GM18526 (cell line): ENCODE measurements around the gene KNSTRN.
A peak's percentile ranks its signal among the peaks of the same experiment; 100 is the strongest.

ENCODE experiments used
- POLR2A ChIP-seq: IDR thresholded peaks from 3 replicates; pipeline ENCODE4 v1.6.1; 2011; ENCODE audit not compliant: insufficient read length; ENCODE audit errors: extremely low read depth

Gene KNSTRN

GRCh38 chr15:40420071-40420713 lies 37.7 kb downstream of the KNSTRN start:
- no peak for TF ChIP-seq POLR2A

DNA sequence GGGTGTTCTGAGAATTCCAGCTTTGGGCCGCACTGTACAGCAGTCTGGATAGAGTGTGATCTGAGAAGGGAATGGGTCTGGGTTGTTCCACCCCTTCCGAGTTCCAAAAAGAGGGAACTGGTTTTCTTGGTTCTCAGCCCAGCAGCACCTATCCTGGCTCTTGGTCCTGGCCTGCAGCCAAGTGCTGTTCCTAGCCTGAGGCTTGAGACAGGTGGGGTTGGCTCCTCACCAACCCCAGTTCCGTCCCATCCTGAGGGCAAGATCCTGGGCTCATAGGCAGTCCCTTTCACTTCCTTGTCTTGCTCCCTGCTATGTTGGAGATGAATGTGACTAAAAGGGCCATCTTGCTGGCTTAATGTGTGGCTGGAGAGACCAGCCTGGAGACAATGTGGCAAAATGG lies 38.3 kb downstream of the KNSTRN start:
- no peak for TF ChIP-seq POLR2A

- TF ChIP-seq POLR2A, result peak; percentile 26
Measured at GRCh38 chr15:40421246-40422157, 39.0 kb downstream of the KNSTRN start.

- TF ChIP-seq POLR2A, result no peak
Measured at GRCh38 chr15:40424483-40425115, 42.1 kb downstream of the KNSTRN start.

DNA sequence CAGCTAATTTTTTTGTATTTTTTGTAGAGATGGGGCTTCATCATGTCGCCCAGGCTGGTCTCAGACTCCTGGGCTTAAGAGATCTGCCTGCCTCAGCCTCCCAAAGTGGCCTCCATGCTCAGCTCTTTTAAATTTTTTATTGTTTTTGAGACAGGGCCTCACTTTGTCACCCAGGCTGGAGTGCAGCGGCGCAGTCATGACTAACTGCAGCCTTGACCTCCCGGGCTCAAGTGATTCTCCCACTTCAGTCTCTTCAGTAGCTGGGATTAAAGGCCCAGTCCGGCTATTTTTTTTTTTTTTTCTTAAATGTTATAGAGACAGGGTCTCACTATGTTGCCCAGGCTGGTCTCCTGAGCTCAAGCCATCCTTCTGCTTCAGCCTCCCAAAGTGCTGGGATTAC lies 43.2 kb downstream of the KNSTRN start:
- no peak for TF ChIP-seq POLR2A

GRCh38 chr15:40427188-40427587 lies 44.7 kb downstream of the KNSTRN start:
- no peak for TF ChIP-seq POLR2A

DNA sequence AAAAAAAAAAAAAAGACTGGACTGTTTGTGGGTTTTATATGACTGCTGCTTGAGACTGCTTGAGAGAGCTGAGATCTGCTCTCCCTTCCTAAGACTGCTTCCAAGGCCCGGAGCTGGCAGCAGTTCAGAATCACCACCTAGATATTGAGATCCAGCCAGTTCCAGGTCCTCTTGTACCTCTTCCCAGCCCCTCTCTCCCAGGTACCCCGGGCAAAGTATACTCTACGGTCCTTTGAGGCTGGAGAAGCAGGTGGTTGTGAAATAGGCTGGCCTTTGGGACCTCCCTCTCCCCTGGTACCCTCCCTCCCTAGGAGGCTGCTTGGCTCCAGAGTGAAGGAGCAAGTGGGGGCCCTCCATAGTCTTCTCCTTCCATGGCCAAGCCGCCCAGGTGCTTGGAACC lies 45.7 kb downstream of the KNSTRN start:
- no peak for TF ChIP-seq POLR2A

GRCh38 chr15:40429068-40429710 lies 46.7 kb downstream of the KNSTRN start:
- no peak for TF ChIP-seq POLR2A

- no peak for TF ChIP-seq POLR2A
Measured at GRCh38 chr15:40430271-40430805, 47.8 kb downstream of the KNSTRN start.

- TF ChIP-seq POLR2A, result no peak
Measured at GRCh38 chr15:40435023-40435709, 52.6 kb downstream of the KNSTRN start.

- no peak for TF ChIP-seq POLR2A
Measured at GRCh38 chr15:40435710-40436089, 53.2 kb downstream of the KNSTRN start.

GRCh38 chr15:40436116-40436891 lies 53.8 kb downstream of the KNSTRN start:
- no peak for TF ChIP-seq POLR2A

- no peak for TF ChIP-seq POLR2A
Measured at GRCh38 chr15:40436892-40437751, 54.6 kb downstream of the KNSTRN start.
